HepG2 (cell line): ENCODE measurements around the gene TRIM7. TPM values are rescaled to one million over a fixed set of nuclear protein-coding genes. Genes with fewer than 3 reads are reported as not detected.
A peak's percentile ranks its signal among the peaks of the same experiment; 100 is the strongest.

Source experiments
- AKAP8 ChIP-seq: sonication (generic); formaldehyde crosslinking; IDR thresholded peaks from 2 replicates; pipeline ENCODE4 v1.5.1; 2020; ENCODE audit warnings: mild to moderate bottlenecking, missing genetic modification reagents
- FOXA1 ChIP-seq, 2 experiments: fragments of 450-650 bp in 1 of 2; sonication (generic) in 1 of 2; formaldehyde crosslinking in 1 of 2; IDR thresholded peaks; 2 replicates each; pipeline versions ENCODE4 v1.4.0 to v1.6.1; 2016 to 2020; ENCODE audit warnings: missing genetic modification reagents in 1 of 2
- HDAC1 ChIP-seq: sonication (generic); formaldehyde crosslinking; IDR thresholded peaks from 2 replicates; pipeline ENCODE4 v1.5.1; 2020; ENCODE audit warnings: mild to moderate bottlenecking, missing genetic modification reagents
- KAT8 ChIP-seq: IDR thresholded peaks from 2 replicates; pipeline ENCODE4 v1.6.1; 2016; ENCODE audit warnings: missing genetic modification reagents, missing compliant biosample characterization
- KDM2A ChIP-seq: sonication (generic); formaldehyde crosslinking; IDR thresholded peaks from 2 replicates; pipeline ENCODE4 v1.4.0; 2020; ENCODE audit warnings: low read depth, missing genetic modification reagents, borderline replicate concordance
- MBD4 ChIP-seq: IDR thresholded peaks from 2 replicates; pipeline ENCODE4 v1.6.1; 2012; ENCODE audit warnings: low read length, inconsistent platforms, borderline replicate concordance
- NFKB2 ChIP-seq: sonication (generic); formaldehyde crosslinking; IDR thresholded peaks from 2 replicates; pipeline ENCODE4 v1.4.0; 2020; ENCODE audit warnings: missing genetic modification reagents, borderline replicate concordance
- NFKBIZ ChIP-seq: IDR thresholded peaks from 2 replicates; pipeline ENCODE4 v1.6.1; 2018; ENCODE audit warnings: missing genetic modification reagents, missing compliant biosample characterization
- PPARG ChIP-seq: conservative IDR thresholded peaks from 2 replicates; pipeline ENCODE4 v1.6.1; 2016; ENCODE audit warnings: missing biosample characterization, missing genetic modification reagents
- SATB2 ChIP-seq: sonication (generic); formaldehyde crosslinking; IDR thresholded peaks from 2 replicates; pipeline ENCODE4 v1.5.0; 2020; ENCODE audit warnings: missing genetic modification reagents
- TOE1 ChIP-seq: sonication (generic); formaldehyde crosslinking; IDR thresholded peaks from 2 replicates; pipeline ENCODE4 v1.4.0; 2020; ENCODE audit warnings: mild to moderate bottlenecking, missing genetic modification reagents
- ZFP37 ChIP-seq: sonication (generic); formaldehyde crosslinking; IDR thresholded peaks from 2 replicates; pipeline ENCODE4 v1.4.0; 2020; ENCODE audit warnings: missing genetic modification reagents, borderline replicate concordance
- ZNF337 ChIP-seq: sonication (generic); formaldehyde crosslinking; IDR thresholded peaks from 2 replicates; pipeline ENCODE4 v1.5.1; 2020; ENCODE audit warnings: missing genetic modification reagents, low read depth, mild to moderate bottlenecking, borderline replicate concordance
- ZNF556 ChIP-seq: sonication (generic); formaldehyde crosslinking; IDR thresholded peaks from 2 replicates; pipeline ENCODE4 v1.4.0; 2020; ENCODE audit warnings: mild to moderate bottlenecking, missing genetic modification reagents, borderline replicate concordance
- ZNF557 ChIP-seq: sonication (generic); formaldehyde crosslinking; IDR thresholded peaks from 2 replicates; pipeline ENCODE4 v1.4.0; 2020; ENCODE audit warnings: missing genetic modification reagents
- ZNF562 ChIP-seq: sonication (generic); formaldehyde crosslinking; IDR thresholded peaks from 2 replicates; pipeline ENCODE4 v1.8.0; 2022; ENCODE audit warnings: missing genetic modification reagents, borderline replicate concordance
- ZNF564 ChIP-seq: sonication (generic); formaldehyde crosslinking; IDR thresholded peaks from 2 replicates; pipeline ENCODE4 v1.8.1; 2023; ENCODE audit warnings: mild to moderate bottlenecking, missing genetic modification reagents
- ZNF720 ChIP-seq: sonication (generic); formaldehyde crosslinking; IDR thresholded peaks from 2 replicates; pipeline ENCODE4 v1.4.0; 2020; ENCODE audit warnings: missing genetic modification reagents
- ZNF776 ChIP-seq: sonication (generic); formaldehyde crosslinking; IDR thresholded peaks from 2 replicates; pipeline ENCODE4 v1.4.0; 2020; ENCODE audit warnings: mild to moderate bottlenecking, missing genetic modification reagents
- polyA plus RNA-seq, 8 experiments: library from polyadenylated mRNA; depleted of rRNA in 3 of 8; stranded (reverse) in 7 of 8; unstranded in 1 of 8; fragments of >200 nt; fragmentation: Illumina TruSeq in 4 of 8; extraction: Trizol in 4 of 8; gene quantifications; 2 replicates each; pipeline versions ENCODE4 v1.2.1 to v1.2.3, GENCODE V29; 2011 to 2016; ENCODE audit warnings: low read depth in 4 of 8, missing spikeins in 1 of 8, mixed read lengths in 1 of 8; ENCODE audit not compliant: insufficient read depth in 1 of 8
- total RNA-seq, 5 experiments: library from RNA; depleted of rRNA; stranded (reverse); fragments of >200 nt; fragmentation: Illumina TruSeq; extraction: Trizol; gene quantifications; 2 replicates each; pipeline ENCODE4 v1.2.3, GENCODE V29; 2016; ENCODE audit warnings: low read depth in 1 of 5
- TF ChIP-seq, protein P1 (sequence below): sonication (generic); formaldehyde crosslinking; IDR thresholded peaks from 2 replicates; pipeline ENCODE4 v1.5.1; 2020; ENCODE audit warnings: missing genetic modification reagents, mild to moderate bottlenecking, borderline replicate concordance
- TF ChIP-seq, protein P2 (sequence below): sonication (generic); formaldehyde crosslinking; IDR thresholded peaks from 2 replicates; pipeline ENCODE4 v1.9.0; 2021; ENCODE audit warnings: missing genetic modification reagents, borderline replicate concordance
- TF ChIP-seq, protein P3 (sequence below): sonication (generic); formaldehyde crosslinking; IDR thresholded peaks from 2 replicates; pipeline ENCODE4 v1.8.1; 2022; ENCODE audit warnings: low read depth, mild to moderate bottlenecking, missing genetic modification reagents
- TF ChIP-seq, protein P4 (sequence below): sonication (generic); formaldehyde crosslinking; IDR thresholded peaks from 2 replicates; pipeline ENCODE4 v1.5.1; 2020; ENCODE audit warnings: missing genetic modification reagents, mild to moderate bottlenecking, borderline replicate concordance
- TF ChIP-seq, protein P5 (sequence below): sonication (generic); formaldehyde crosslinking; IDR thresholded peaks from 2 replicates; pipeline ENCODE4 v1.8.1; 2023; ENCODE audit warnings: mild to moderate bottlenecking, missing genetic modification reagents, borderline replicate concordance

The TRIM7 gene
- total and polyA plus RNA-seq, 2 of the 13 experiments (the other 11 are each of a cell fraction or from before 2014, with no cell fraction given): 0.13 TPM; not detected in 1

DNA sequence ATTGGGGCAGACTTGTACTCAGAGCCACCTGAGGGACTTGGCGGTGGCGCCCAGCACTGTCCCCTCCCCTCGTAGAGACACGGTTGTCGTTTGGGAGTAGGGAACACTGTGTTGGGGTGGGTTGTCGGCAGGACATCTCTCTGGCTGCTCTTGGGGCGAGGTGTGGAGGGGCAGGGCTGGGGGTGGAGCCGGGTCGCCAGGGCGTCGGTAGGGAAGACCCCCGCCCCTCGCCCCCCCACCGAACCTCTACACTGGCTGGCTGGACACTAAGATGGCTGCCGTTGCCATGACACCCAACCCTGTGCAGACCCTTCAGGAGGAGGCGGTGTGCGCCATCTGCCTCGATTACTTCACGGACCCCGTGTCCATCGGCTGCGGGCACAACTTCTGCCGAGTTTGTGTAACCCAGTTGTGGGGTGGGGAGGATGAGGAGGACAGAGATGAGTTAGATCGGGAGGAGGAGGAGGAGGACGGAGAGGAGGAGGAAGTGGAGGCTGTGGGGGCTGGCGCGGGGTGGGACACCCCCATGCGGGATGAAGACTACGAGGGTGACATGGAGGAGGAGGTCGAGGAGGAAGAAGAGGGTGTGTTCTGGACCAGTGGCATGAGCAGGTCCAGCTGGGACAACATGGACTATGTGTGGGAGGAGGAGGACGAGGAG, 18.9 kb upstream of the TRIM7 start (continued):
- TF ChIP-seq SATB2 (CRISPR knock-in tag): no peak
- no peak for TF ChIP-seq NFKBIZ (CRISPR knock-in tag)
- TF ChIP-seq, protein P1, sequence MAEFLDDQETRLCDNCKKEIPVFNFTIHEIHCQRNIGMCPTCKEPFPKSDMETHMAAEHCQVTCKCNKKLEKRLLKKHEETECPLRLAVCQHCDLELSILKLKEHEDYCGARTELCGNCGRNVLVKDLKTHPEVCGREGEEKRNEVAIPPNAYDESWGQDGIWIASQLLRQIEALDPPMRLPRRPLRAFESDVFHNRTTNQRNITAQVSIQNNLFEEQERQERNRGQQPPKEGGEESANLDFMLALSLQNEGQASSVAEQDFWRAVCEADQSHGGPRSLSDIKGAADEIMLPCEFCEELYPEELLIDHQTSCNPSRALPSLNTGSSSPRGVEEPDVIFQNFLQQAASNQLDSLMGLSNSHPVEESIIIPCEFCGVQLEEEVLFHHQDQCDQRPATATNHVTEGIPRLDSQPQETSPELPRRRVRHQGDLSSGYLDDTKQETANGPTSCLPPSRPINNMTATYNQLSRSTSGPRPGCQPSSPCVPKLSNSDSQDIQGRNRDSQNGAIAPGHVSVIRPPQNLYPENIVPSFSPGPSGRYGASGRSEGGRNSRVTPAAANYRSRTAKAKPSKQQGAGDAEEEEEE (CRISPR knock-in tag): peak; percentile 23; the same call in 1 of the 2 replicates
- TF ChIP-seq KAT8 (CRISPR knock-in tag): no peak
- no peak for TF ChIP-seq TOE1 (CRISPR knock-in tag)
- TF ChIP-seq, protein P2, sequence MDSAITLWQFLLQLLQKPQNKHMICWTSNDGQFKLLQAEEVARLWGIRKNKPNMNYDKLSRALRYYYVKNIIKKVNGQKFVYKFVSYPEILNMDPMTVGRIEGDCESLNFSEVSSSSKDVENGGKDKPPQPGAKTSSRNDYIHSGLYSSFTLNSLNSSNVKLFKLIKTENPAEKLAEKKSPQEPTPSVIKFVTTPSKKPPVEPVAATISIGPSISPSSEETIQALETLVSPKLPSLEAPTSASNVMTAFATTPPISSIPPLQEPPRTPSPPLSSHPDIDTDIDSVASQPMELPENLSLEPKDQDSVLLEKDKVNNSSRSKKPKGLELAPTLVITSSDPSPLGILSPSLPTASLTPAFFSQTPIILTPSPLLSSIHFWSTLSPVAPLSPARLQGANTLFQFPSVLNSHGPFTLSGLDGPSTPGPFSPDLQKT: no peak
- no peak for TF ChIP-seq ZNF557 (CRISPR knock-in tag)
- no peak for TF ChIP-seq ZNF776 (CRISPR knock-in tag)
- TF ChIP-seq ZNF337 (CRISPR knock-in tag): no peak
- TF ChIP-seq MBD4: no peak
- TF ChIP-seq ZFP37 (CRISPR knock-in tag): 0 out of 2 replicates have a peak, but pooled peaks have one; percentile 3
- peak; percentile 50 for TF ChIP-seq HDAC1 (CRISPR knock-in tag)
- TF ChIP-seq PPARG (CRISPR knock-in tag): no peak
- TF ChIP-seq AKAP8 (CRISPR knock-in tag): no peak
- TF ChIP-seq ZNF564 (CRISPR knock-in tag): no peak; the same call in 1 of the 2 replicates
- no peak for TF ChIP-seq NFKB2
- no peak for TF ChIP-seq ZNF720
- TF ChIP-seq, protein P3, sequence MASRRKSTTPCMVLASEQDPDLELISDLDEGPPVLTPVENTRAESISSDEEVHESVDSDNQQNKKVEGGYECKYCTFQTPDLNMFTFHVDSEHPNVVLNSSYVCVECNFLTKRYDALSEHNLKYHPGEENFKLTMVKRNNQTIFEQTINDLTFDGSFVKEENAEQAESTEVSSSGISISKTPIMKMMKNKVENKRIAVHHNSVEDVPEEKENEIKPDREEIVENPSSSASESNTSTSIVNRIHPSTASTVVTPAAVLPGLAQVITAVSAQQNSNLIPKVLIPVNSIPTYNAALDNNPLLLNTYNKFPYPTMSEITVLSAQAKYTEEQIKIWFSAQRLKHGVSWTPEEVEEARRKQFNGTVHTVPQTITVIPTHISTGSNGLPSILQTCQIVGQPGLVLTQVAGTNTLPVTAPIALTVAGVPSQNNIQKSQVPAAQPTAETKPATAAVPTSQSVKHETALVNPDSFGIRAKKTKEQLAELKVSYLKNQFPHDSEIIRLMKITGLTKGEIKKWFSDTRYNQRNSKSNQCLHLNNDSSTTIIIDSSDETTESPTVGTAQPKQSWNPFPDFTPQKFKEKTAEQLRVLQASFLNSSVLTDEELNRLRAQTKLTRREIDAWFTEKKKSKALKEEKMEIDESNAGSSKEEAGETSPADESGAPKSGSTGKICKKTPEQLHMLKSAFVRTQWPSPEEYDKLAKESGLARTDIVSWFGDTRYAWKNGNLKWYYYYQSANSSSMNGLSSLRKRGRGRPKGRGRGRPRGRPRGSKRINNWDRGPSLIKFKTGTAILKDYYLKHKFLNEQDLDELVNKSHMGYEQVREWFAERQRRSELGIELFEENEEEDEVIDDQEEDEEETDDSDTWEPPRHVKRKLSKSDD: no peak
- TF ChIP-seq ZNF562 (CRISPR knock-in tag): no peak
- TF ChIP-seq, protein P4, sequence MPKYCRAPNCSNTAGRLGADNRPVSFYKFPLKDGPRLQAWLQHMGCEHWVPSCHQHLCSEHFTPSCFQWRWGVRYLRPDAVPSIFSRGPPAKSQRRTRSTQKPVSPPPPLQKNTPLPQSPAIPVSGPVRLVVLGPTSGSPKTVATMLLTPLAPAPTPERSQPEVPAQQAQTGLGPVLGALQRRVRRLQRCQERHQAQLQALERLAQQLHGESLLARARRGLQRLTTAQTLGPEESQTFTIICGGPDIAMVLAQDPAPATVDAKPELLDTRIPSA (CRISPR knock-in tag): no peak; the same call in 1 of the 2 replicates
- no peak for TF ChIP-seq FOXA1 (IDR thresholded peaks at IDR 0.05)
- TF ChIP-seq FOXA1 (CRISPR knock-in tag; IDR thresholded peaks at IDR 0.05): no peak
- no peak for TF ChIP-seq KDM2A (CRISPR knock-in tag)
- TF ChIP-seq, protein P5, sequence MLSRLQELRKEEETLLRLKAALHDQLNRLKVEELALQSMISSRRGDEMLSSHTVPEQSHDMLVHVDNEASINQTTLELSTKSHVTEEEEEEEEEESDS (CRISPR knock-in tag): 0 out of 2 replicates have a peak, but pooled peaks have one; percentile 32
- TF ChIP-seq ZNF556 (CRISPR knock-in tag): no peak; the same call in 1 of the 2 replicates
